ENCODE results near the gene GALNT10.

DNA sequence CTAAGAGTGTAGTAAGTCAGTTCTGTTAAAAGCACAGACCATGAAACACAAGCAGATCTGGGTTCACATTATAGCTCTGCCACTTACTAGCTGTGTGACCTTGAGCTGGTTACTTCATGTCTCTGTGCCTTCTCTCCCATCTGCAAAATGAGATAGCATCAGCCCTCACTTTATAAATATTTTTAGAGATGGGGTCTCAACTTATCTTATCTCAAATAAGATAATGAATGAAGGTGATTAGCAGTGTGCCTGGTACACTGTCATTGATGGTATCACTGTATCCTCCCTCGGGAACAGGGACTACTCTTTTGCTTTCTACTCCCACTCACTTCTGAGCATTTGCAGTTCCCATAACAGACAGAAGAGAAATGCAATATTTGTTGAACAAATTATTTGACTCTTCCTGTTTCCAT is 52.4 kb downstream of the GALNT10 start:
- TF ChIP-seq YBX1 (IDR thresholded peaks at IDR 0.05) (no peak), TEAD4 (IDR thresholded peaks at IDR 0.05; ENCODE audit: low read length) (no peak), TEAD4 (CRISPR knock-in tag; IDR thresholded peaks at IDR 0.05; ENCODE audit: borderline replicate concordance) (no peak), IFI16 (CRISPR knock-in tag; IDR thresholded peaks at IDR 0.05) (no peak), ZBTB1 (CRISPR knock-in tag; IDR thresholded peaks at IDR 0.05; ENCODE audit: borderline replicate concordance, low read depth) (no peak), KLF16 (IDR thresholded peaks at IDR 0.05) (no peak), ZNF589 (CRISPR knock-in tag; IDR thresholded peaks at IDR 0.05; ENCODE audit: low read depth) (no peak), POLR2A (conservative IDR thresholded peaks at IDR 0.05) (no peak), FOXJ3 (CRISPR knock-in tag; IDR thresholded peaks at IDR 0.05) (no peak), GATA2 (CRISPR knock-in tag; IDR thresholded peaks at IDR 0.05) (no peak), NBN (IDR thresholded peaks at IDR 0.05; ENCODE audit: low read depth) (no peak)
- TF ChIP-seq, protein P1, sequence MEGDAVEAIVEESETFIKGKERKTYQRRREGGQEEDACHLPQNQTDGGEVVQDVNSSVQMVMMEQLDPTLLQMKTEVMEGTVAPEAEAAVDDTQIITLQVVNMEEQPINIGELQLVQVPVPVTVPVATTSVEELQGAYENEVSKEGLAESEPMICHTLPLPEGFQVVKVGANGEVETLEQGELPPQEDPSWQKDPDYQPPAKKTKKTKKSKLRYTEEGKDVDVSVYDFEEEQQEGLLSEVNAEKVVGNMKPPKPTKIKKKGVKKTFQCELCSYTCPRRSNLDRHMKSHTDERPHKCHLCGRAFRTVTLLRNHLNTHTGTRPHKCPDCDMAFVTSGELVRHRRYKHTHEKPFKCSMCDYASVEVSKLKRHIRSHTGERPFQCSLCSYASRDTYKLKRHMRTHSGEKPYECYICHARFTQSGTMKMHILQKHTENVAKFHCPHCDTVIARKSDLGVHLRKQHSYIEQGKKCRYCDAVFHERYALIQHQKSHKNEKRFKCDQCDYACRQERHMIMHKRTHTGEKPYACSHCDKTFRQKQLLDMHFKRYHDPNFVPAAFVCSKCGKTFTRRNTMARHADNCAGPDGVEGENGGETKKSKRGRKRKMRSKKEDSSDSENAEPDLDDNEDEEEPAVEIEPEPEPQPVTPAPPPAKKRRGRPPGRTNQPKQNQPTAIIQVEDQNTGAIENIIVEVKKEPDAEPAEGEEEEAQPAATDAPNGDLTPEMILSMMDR (IDR thresholded peaks at IDR 0.05 in 2 of 3, conservative IDR thresholded peaks at IDR 0.05 in 1 of 3; ENCODE audit: insufficient read depth in 2 of 3, low read depth in 1 of 3, low read length in 3 of 3), result no peak

Data from K562 (cell line).